HEK293 (cell line): Measurements from ENCODE around the gene ZNF821.
A peak's percentile ranks its signal among the peaks of the same experiment; 100 is the strongest.

ENCODE experiments used
- CTCF ChIA-PET: fragments of 350-600 bp; formaldehyde crosslinking; extraction: SDS; loops from one replicate; lab custom pipeline; 2021; ENCODE audit warnings: antibody characterized with exemption; lab: Yijun Ruan, JAX
- POLR2A ChIA-PET: fragments of 300-600 bp; formaldehyde crosslinking; extraction: SDS; loops from one replicate; lab custom pipeline; 2020; ENCODE audit warnings: antibody characterized with exemption, inconsistent platforms; lab: Yijun Ruan, JAX
- H3K27ac ChIP-seq: fragments of 200-500 bp; sonication (Bioruptor generic); 2 replicates; pipeline ENCODE4 v1.5.1; 2014; ENCODE audit warnings: low read depth, low read length, control low read depth, inconsistent platforms; ENCODE audit errors: extremely low read depth
- H3K36me3 ChIP-seq, 2 experiments: fragments of 200-500 bp in 1 of 2; sonication (Bioruptor generic) in 1 of 2; 1 replicate in 1 of 2; 2 replicates in 1 of 2; pipeline ENCODE4 v1.5.1; 2014 to 2017; ENCODE audit warnings: inconsistent platforms in 2 of 2, low read length in 2 of 2; ENCODE audit not compliant: control insufficient read depth in 2 of 2, insufficient read depth in 1 of 2
- H3K4me1 ChIP-seq: fragments of 200-500 bp; sonication (Bioruptor generic); 2 replicates; pipeline ENCODE4 v1.5.1; 2014; ENCODE audit warnings: mild to moderate bottlenecking, low read length, inconsistent platforms; ENCODE audit not compliant: control insufficient read depth, insufficient read depth
- H3K4me3 ChIP-seq: 2 replicates; pipeline ENCODE4 v1.5.1; 2011; ENCODE audit warnings: low read depth, mild to moderate bottlenecking, control low read depth, low read length, moderate library complexity
- H3K9me3 ChIP-seq: fragments of 200-500 bp; sonication (Bioruptor generic); 2 replicates; pipeline ENCODE4 v1.5.1; 2014; ENCODE audit warnings: low read depth, low read length, inconsistent platforms; ENCODE audit not compliant: control insufficient read depth, insufficient read depth
- EGR2 ChIP-seq: fragments of 450-650 bp; formaldehyde crosslinking; IDR thresholded peaks from 2 replicates; pipeline ENCODE4 v1.5.1; 2016; ENCODE audit warnings: low read depth, missing biosample characterization, missing genetic modification characterization
- GFI1B ChIP-seq: fragments of 450-650 bp; formaldehyde crosslinking; IDR thresholded peaks from 2 replicates; pipeline ENCODE4 v1.5.1; 2016; ENCODE audit warnings: missing biosample characterization, missing genetic modification characterization
- INSM2 ChIP-seq: fragments of 450-650 bp; formaldehyde crosslinking; IDR thresholded peaks from 2 replicates; pipeline ENCODE4 v1.5.1; 2016; ENCODE audit warnings: missing biosample characterization, missing genetic modification characterization
- KLF7 ChIP-seq: fragments of 450-650 bp; formaldehyde crosslinking; IDR thresholded peaks from 2 replicates; pipeline ENCODE4 v1.5.1; 2016; ENCODE audit warnings: missing biosample characterization, missing genetic modification characterization, borderline replicate concordance
- MZF1 ChIP-seq: fragments of 450-650 bp; formaldehyde crosslinking; IDR thresholded peaks from 2 replicates; pipeline ENCODE4 v1.5.1; 2017; ENCODE audit warnings: missing biosample characterization, missing genetic modification characterization, borderline replicate concordance
- PRDM4 ChIP-seq: fragments of 450-650 bp; formaldehyde crosslinking; IDR thresholded peaks from 2 replicates; pipeline ENCODE4 v1.5.1; 2017; ENCODE audit warnings: missing biosample characterization, missing genetic modification characterization
- PRDM6 ChIP-seq: fragments of 450-650 bp; formaldehyde crosslinking; IDR thresholded peaks from 2 replicates; pipeline ENCODE4 v1.5.1; 2017; ENCODE audit warnings: missing biosample characterization, missing genetic modification characterization
- SP7 ChIP-seq: fragments of 450-650 bp; formaldehyde crosslinking; IDR thresholded peaks from 2 replicates; pipeline ENCODE4 v1.5.1; 2016; ENCODE audit warnings: missing biosample characterization, missing genetic modification characterization
- ZBTB20 ChIP-seq: fragments of 450-650 bp; formaldehyde crosslinking; IDR thresholded peaks from 2 replicates; pipeline ENCODE4 v1.5.1; 2016; ENCODE audit warnings: missing biosample characterization, missing genetic modification characterization
- ZBTB49 ChIP-seq: fragments of 450-650 bp; formaldehyde crosslinking; IDR thresholded peaks from 2 replicates; pipeline ENCODE4 v1.5.1; 2016; ENCODE audit warnings: missing biosample characterization, missing genetic modification characterization, low read depth
- ZNF112 ChIP-seq: fragments of 450-650 bp; formaldehyde crosslinking; IDR thresholded peaks from 2 replicates; pipeline ENCODE4 v1.5.0; 2017; ENCODE audit warnings: missing biosample characterization, missing genetic modification characterization
- ZNF121 ChIP-seq: fragments of 450-650 bp; formaldehyde crosslinking; IDR thresholded peaks from 2 replicates; pipeline ENCODE4 v1.5.1; 2016; ENCODE audit warnings: missing biosample characterization, missing genetic modification characterization
- ZNF16 ChIP-seq: fragments of 450-650 bp; formaldehyde crosslinking; IDR thresholded peaks from 2 replicates; pipeline ENCODE4 v1.5.1; 2016; ENCODE audit warnings: low read depth, missing biosample characterization, missing genetic modification characterization
- ZNF184 ChIP-seq: fragments of 450-650 bp; IDR thresholded peaks from 2 replicates; pipeline ENCODE4 v1.5.1; 2018; ENCODE audit warnings: missing biosample characterization, mild to moderate bottlenecking, missing genetic modification characterization
- ZNF221 ChIP-seq: fragments of 450-650 bp; formaldehyde crosslinking; IDR thresholded peaks from 2 replicates; pipeline ENCODE4 v1.5.1; 2017; ENCODE audit warnings: missing biosample characterization, missing genetic modification characterization, borderline replicate concordance
- ZNF23 ChIP-seq: fragments of 450-650 bp; formaldehyde crosslinking; IDR thresholded peaks from 2 replicates; pipeline ENCODE4 v1.5.1; 2016; ENCODE audit warnings: missing biosample characterization, missing genetic modification characterization, borderline replicate concordance
- ZNF350 ChIP-seq: fragments of 450-650 bp; formaldehyde crosslinking; IDR thresholded peaks from 2 replicates; pipeline ENCODE4 v1.5.0; 2017; ENCODE audit warnings: missing biosample characterization, mild to moderate bottlenecking, missing genetic modification characterization
- ZNF416 ChIP-seq: fragments of 450-650 bp; formaldehyde crosslinking; IDR thresholded peaks from 2 replicates; pipeline ENCODE4 v1.5.1; 2016; ENCODE audit warnings: missing biosample characterization, missing genetic modification characterization
- ZNF510 ChIP-seq: fragments of 450-650 bp; formaldehyde crosslinking; IDR thresholded peaks from 2 replicates; pipeline ENCODE4 v1.5.1; 2018; ENCODE audit warnings: mild to moderate bottlenecking, missing genetic modification characterization, missing biosample characterization; ENCODE audit not compliant: insufficient replicate concordance
- ZNF561 ChIP-seq: fragments of 450-650 bp; IDR thresholded peaks from 2 replicates; pipeline ENCODE4 v1.5.1; 2018; ENCODE audit warnings: missing biosample characterization, missing genetic modification characterization, borderline replicate concordance
- ZNF571 ChIP-seq: fragments of 450-650 bp; formaldehyde crosslinking; IDR thresholded peaks from 2 replicates; pipeline ENCODE4 v1.5.0; 2017; ENCODE audit warnings: missing biosample characterization, missing genetic modification characterization
- ZNF624 ChIP-seq: fragments of 450-650 bp; formaldehyde crosslinking; IDR thresholded peaks from 2 replicates; pipeline ENCODE4 v1.5.1; 2017; ENCODE audit warnings: missing biosample characterization, missing genetic modification characterization
- ZNF701 ChIP-seq: fragments of 450-650 bp; formaldehyde crosslinking; IDR thresholded peaks from 2 replicates; pipeline ENCODE4 v1.5.1; 2016; ENCODE audit warnings: missing biosample characterization, missing genetic modification characterization
- ZNF830 ChIP-seq: fragments of 450-650 bp; IDR thresholded peaks from 2 replicates; pipeline ENCODE4 v1.5.0; 2018; ENCODE audit warnings: missing biosample characterization, missing genetic modification characterization, low read depth, mild to moderate bottlenecking, moderate library complexity
- ZNF837 ChIP-seq: fragments of 450-650 bp; formaldehyde crosslinking; IDR thresholded peaks from 2 replicates; pipeline ENCODE4 v1.5.1; 2016; ENCODE audit warnings: missing biosample characterization, missing genetic modification characterization

ZNF821 gene

GRCh38 chr16:71883849-71884638 is at the start of gene ZNF821 (continued):
- TF ChIP-seq ZBTB20 (tag by site-specific recombination) (peak; percentile 100), PRDM4 (tag by site-specific recombination) (no peak), EGR2 (tag by site-specific recombination) (no peak), ZNF510 (tag by site-specific recombination) (no peak), ZNF350 (no peak), ZNF701 (tag by site-specific recombination) (no peak), ZNF561 (tag by site-specific recombination) (no peak; the same call in 1 of the 2 replicates), PRDM6 (tag by site-specific recombination) (no peak), KLF7 (no peak), ZNF184 (no peak), ZBTB49 (tag by site-specific recombination) (no peak), ZNF121 (tag by site-specific recombination) (no peak), ZNF830 (tag by site-specific recombination) (no peak)
- TF ChIP-seq, all 188 proteins: peak for 33

GRCh38 chr16:71933017-71933416 is 49.0 kb upstream of the ZNF821 start:
- no peaks in the 10 kb centered on the region for H3K9me3 ChIP-seq
- POLR2A ChIA-PET: no interaction called here
- H3K4me3 ChIP-seq: no peak overlapping the region
- CTCF ChIA-PET: no interaction called here
- H3K36me3 ChIP-seq: peaks cover 22 to 64% of the 10 kb centered on the region in 2 experiments
- no peak for TF ChIP-seq MZF1 (tag by site-specific recombination)
- TF ChIP-seq ZNF112 (tag by site-specific recombination): no peak
- no peak for TF ChIP-seq ZNF416 (tag by site-specific recombination)
- no peak for TF ChIP-seq GFI1B (tag by site-specific recombination)
- TF ChIP-seq ZNF221: no peak
- TF ChIP-seq ZNF624: no peak
- no peak for TF ChIP-seq SP7 (tag by site-specific recombination)
- no peak for TF ChIP-seq ZNF837
- no peak for TF ChIP-seq ZNF16 (tag by site-specific recombination)
- TF ChIP-seq INSM2 (tag by site-specific recombination): no peak
- TF ChIP-seq ZNF571 (tag by site-specific recombination): no peak
- no peak for TF ChIP-seq ZNF23 (tag by site-specific recombination)
- no peak overlapping the region for H3K27ac ChIP-seq
- peaks cover 14% of the 10 kb centered on the region; the same call in 1 of the 2 replicates for H3K4me1 ChIP-seq
